IPS-20b (cell line): ENCODE data around the gene SH3PXD2A.
"Not testable (repeated sequence)": the region's sequence is repeated elsewhere in the genome, so short reads cannot be mapped to it uniquely, and the experiment has no call there.

ENCODE experiments used
- H3K27ac ChIP-seq: one replicate; pipeline ENCODE4 v1.5.1; 2013; ENCODE audit warnings: low read length
- H3K27me3 ChIP-seq: 2 replicates; pipeline ENCODE4 v1.6.1; 2013; ENCODE audit warnings: mild to moderate bottlenecking, low read length, inconsistent platforms; ENCODE audit not compliant: insufficient read depth
- H3K36me3 ChIP-seq: 2 replicates; pipeline ENCODE4 v1.6.1; 2013; ENCODE audit warnings: low read depth, mild to moderate bottlenecking, inconsistent platforms, low read length, moderate library complexity; ENCODE audit not compliant: insufficient read depth
- H3K4me1 ChIP-seq: 2 replicates; pipeline ENCODE4 v1.6.1; 2013; ENCODE audit warnings: mild to moderate bottlenecking, control low read depth, inconsistent platforms, low read length, moderate library complexity; ENCODE audit not compliant: insufficient read depth
- H3K4me3 ChIP-seq: 2 replicates; pipeline ENCODE4 v1.5.1; 2013; ENCODE audit warnings: mild to moderate bottlenecking, low read length, inconsistent platforms
- H3K9ac ChIP-seq: 2 replicates; pipeline ENCODE4 v1.6.1; 2013; ENCODE audit warnings: low read depth, mild to moderate bottlenecking, inconsistent platforms, low read length, moderate library complexity
- H3K9me3 ChIP-seq: 2 replicates; pipeline ENCODE4 v1.6.1; 2013; ENCODE audit warnings: mild to moderate bottlenecking, low read depth, low read length, inconsistent platforms; ENCODE audit not compliant: insufficient read depth

Gene SH3PXD2A

DNA sequence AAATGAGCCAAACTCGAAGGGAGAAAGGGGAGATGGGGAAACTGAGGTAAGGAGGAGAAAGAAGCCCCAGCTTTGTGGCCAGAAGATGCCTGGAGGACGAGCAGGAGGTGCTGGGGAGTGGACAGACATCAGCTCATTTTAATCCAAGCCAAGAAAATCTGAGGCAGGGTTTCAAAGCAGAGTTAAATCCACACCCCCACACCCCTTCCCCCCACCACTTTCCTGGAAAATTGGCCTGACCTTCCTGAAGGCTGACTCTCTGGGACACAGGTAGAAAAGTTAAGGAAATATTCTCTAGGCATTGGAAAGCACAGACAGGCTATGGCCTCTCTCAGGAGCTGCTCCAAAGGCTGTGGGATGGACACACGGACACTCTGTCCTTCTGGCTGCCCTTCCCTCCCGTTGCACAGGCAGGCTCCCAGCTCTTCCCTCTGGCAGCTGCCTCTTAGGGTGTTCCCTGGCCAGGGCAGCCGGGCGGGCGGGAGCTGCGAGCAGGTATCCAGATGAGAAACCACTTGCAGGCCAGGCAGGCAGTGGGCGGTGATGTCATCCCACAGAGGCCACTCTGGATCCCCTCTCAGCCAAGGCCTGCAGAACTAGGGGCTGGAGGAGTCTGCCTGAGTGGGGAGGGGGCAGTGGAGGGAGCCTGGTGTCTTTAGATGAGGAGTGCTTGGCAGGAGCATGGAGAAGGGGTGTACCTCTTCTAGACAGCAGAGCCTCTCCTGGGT, 190.1 kb downstream of the SH3PXD2A start:
- Histone ChIP-seq H3K27me3 (no peaks in the 10 kb centered on the region), H3K27ac (no peak overlapping the region), H3K36me3 (no peaks in the 10 kb centered on the region), H3K4me3 (no peak overlapping the region), H3K9me3 (no peaks in the 10 kb centered on the region), H3K4me1 (peaks cover 11% of the 10 kb centered on the region; the same call in 1 of the 2 replicates), H3K9ac (no peak overlapping the region)

GRCh38 chr10:103663802-103664201, 191.6 kb downstream of the SH3PXD2A start:
- no peak overlapping the region for H3K4me3 ChIP-seq
- H3K9ac ChIP-seq = no peak overlapping the region
- H3K9me3 ChIP-seq = no peaks in the 10 kb centered on the region
- peaks cover 2% of the 10 kb centered on the region; the same call in 1 of the 2 replicates for H3K4me1 ChIP-seq
- no peaks in the 10 kb centered on the region for H3K27me3 ChIP-seq
- H3K27ac ChIP-seq = no peak overlapping the region
- H3K36me3 ChIP-seq = no peaks in the 10 kb centered on the region; the same call in 1 of the 2 replicates

- H3K27ac ChIP-seq = no peak overlapping the region
- H3K9ac ChIP-seq = no peak overlapping the region
- H3K4me1 ChIP-seq = no peaks in the 10 kb centered on the region; the same call in 1 of the 2 replicates
- no peaks in the 10 kb centered on the region for H3K9me3 ChIP-seq
- no peaks in the 10 kb centered on the region for H3K27me3 ChIP-seq
- H3K36me3 ChIP-seq = no peaks in the 10 kb centered on the region; the same call in 1 of the 2 replicates
- no peak overlapping the region for H3K4me3 ChIP-seq
Measured at GRCh38 chr10:103663236-103663635, 192.1 kb downstream of the SH3PXD2A start.

GRCh38 chr10:103662704-103663103, 192.7 kb downstream of the SH3PXD2A start:
- H3K36me3 ChIP-seq, H3K27ac ChIP-seq, H3K9me3 ChIP-seq, H3K9ac ChIP-seq, H3K4me3 ChIP-seq, H3K4me1 ChIP-seq, H3K27me3 ChIP-seq: not testable (repeated sequence)

DNA sequence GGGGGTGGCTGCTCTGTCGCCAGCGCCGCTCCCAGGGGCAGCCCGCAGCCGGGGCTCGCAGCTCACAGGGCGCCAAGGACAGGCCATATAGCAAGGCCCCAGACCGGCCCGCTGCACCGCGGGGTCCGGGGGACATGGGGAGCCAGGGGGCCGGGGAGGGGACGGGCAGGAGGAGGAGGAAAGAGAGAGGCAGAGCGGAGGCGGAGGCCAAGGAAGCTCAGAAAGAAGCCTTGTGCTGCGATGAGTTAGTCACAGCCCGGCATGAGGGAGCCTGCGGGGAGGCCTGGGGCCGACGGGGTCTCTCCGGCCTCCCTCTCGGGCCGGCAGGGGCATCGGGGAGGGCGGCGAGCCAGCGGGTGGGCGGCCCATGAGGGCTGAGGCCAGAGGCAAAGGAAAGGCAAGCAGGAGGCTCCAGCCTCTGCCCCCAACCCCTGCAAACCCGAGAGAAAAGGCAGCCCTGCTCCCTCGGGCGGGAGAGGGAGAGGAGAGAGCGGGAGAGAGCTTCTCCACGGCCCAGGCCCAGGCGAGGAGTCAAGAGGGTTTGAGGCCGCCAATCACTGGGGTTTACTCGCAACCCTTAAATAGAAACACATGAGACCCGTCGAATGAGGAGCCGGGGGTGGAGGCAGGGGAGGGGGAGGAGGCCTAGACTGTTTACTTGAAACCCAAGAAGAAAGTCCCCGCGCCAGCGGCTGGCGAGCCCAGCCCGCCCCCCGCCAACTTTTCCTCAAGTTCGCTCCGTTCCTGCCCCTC, 194.0 kb downstream of the SH3PXD2A start:
- Histone ChIP-seq H3K9me3 (peaks cover 3% of the 10 kb centered on the region; the same call in 1 of the 2 replicates), H3K4me1 (no peaks in the 10 kb centered on the region; the same call in 1 of the 2 replicates), H3K27ac (no peak overlapping the region), H3K36me3 (peaks cover 6% of the 10 kb centered on the region; the same call in 1 of the 2 replicates), H3K4me3 (peak overlapping the region; percentile 51; the same call in 1 of the 2 replicates), H3K9ac (peak overlapping the region; percentile 59; the same call in 1 of the 2 replicates), H3K27me3 (no peaks in the 10 kb centered on the region)

DNA sequence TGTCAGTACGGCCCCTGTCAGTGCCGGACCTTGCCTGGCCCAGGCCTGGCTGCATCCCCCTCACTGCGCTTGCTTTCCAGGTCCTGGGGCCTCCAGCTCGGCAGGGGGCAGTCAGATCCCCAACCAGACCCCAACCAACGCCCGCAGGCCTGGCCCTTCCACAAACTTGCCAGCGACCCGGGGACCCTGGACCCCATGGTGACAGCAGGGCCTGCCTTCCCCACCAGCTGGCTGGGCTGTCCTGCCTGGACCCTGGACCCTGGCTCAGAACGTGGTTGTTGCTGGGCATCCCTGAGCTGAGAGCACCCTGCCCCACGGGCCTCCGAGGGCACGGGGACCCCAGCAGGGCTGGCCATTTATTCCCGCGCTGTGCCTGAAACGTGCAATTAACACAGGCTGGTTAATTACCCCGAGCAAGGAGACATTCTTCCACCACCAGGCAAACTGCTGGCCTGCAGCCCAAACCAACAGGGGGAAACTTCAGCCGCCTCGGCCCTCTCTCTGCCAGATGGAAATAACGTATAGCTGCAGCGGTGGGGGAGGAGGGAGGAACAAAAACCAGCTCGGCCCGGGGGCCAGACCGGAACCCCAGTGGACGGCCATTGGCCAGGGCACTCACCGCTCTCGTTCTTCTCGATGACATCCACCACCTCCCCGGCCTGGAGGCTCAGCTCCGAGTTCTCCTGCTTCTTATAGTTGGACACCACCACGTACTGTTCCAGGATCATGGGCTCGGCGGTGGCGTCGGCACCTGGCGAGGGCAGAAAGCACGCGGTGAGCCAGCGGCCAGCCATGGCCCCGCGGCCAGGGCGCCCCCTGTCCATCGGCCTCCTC, 194.8 kb downstream of the SH3PXD2A start:
- H3K4me3 ChIP-seq = peak overlapping the region; percentile 51; the same call in 1 of the 2 replicates
- no peaks in the 10 kb centered on the region for H3K27me3 ChIP-seq
- no peak overlapping the region; the same call in 1 of the 2 replicates for H3K9ac ChIP-seq
- no peak overlapping the region for H3K27ac ChIP-seq
- H3K9me3 ChIP-seq = peaks cover 3% of the 10 kb centered on the region; the same call in 1 of the 2 replicates
- no peaks in the 10 kb centered on the region; the same call in 1 of the 2 replicates for H3K4me1 ChIP-seq
- H3K36me3 ChIP-seq = peaks cover 9% of the 10 kb centered on the region; the same call in 1 of the 2 replicates

DNA sequence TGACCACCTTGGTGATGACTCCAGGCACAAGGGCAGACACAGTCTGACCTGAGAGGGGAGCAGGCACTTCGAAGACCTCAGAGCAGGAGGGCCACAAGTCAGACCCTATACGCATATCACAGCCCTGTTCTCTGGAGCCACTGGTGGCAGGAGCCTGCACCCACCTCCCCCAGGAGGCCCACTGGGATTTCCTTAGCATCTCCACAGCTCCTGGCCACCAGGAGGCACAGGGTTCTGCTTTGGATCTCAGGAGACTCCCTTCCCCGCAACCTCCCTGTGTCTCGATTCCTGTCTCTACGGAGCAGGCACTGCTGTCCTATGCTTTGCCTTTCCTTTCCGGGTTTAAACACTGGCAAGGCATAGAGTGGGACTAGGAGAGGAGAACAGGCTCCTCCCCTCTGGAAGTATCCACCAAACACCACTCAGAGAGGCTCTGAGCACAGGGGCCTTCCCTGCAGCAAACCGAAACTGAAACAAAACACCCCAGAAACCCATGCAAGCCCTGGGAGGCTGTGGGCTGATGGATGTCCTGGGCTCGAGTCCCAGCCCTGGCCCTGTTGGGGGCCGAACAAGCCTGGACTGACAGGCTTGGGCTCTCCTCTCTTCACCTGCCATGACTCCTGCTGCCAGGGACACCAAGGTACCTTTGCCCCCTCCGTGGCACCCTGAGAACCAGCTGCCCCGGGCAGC, 195.6 kb downstream of the SH3PXD2A start:
- H3K36me3 ChIP-seq = peaks cover 9% of the 10 kb centered on the region; the same call in 1 of the 2 replicates
- no peak overlapping the region for H3K27ac ChIP-seq
- no peak overlapping the region for H3K9ac ChIP-seq
- H3K9me3 ChIP-seq = peaks cover 3% of the 10 kb centered on the region; the same call in 1 of the 2 replicates
- no peaks in the 10 kb centered on the region for H3K27me3 ChIP-seq
- no peaks in the 10 kb centered on the region; the same call in 1 of the 2 replicates for H3K4me1 ChIP-seq
- H3K4me3 ChIP-seq = no peak overlapping the region

GRCh38 chr10:103658049-103658577, 197.3 kb downstream of the SH3PXD2A start:
- peaks cover 9% of the 10 kb centered on the region; the same call in 1 of the 2 replicates for H3K36me3 ChIP-seq
- no peak overlapping the region for H3K9ac ChIP-seq
- H3K27ac ChIP-seq = no peak overlapping the region
- H3K4me1 ChIP-seq = no peaks in the 10 kb centered on the region; the same call in 1 of the 2 replicates
- no peaks in the 10 kb centered on the region for H3K27me3 ChIP-seq
- H3K9me3 ChIP-seq = peaks cover 3% of the 10 kb centered on the region; the same call in 1 of the 2 replicates
- no peak overlapping the region for H3K4me3 ChIP-seq

- no peak overlapping the region for H3K9ac ChIP-seq
- peaks cover 9% of the 10 kb centered on the region; the same call in 1 of the 2 replicates for H3K36me3 ChIP-seq
Measured at GRCh38 chr10:103657061-103657591, 198.2 kb downstream of the SH3PXD2A start.

DNA sequence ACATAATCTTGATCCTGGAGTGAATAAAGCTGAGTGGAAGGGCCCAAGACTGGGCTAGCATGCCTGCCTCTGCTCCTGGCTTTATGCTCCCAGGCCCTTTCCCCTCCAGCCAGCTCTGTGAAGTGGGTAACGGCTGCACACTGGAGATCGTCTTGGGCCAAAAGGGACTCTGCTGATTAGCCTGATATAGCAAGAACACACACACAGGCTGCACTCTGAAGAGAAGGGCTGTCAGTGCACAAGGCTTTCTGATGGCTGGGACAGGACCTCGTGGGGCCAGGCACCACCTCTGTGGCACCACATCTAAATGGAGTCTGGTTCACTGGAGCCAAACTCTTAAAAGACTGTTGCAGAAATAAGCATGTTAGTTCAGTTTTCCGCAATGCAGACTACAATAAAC, 200.5 kb downstream of the SH3PXD2A start:
- Histone ChIP-seq H3K9me3 (peaks cover 3% of the 10 kb centered on the region; the same call in 1 of the 2 replicates), H3K4me3 (no peak overlapping the region), H3K9ac (no peak overlapping the region), H3K36me3 (peaks cover 9% of the 10 kb centered on the region; the same call in 1 of the 2 replicates), H3K4me1 (peaks cover 4% of the 10 kb centered on the region; the same call in 1 of the 2 replicates), H3K27me3 (no peaks in the 10 kb centered on the region), H3K27ac (no peak overlapping the region)

More at GRCh38 chr10:103657061-103657591, 198.2 kb downstream of the SH3PXD2A start:
- peaks cover 3% of the 10 kb centered on the region; the same call in 1 of the 2 replicates for H3K9me3 ChIP-seq
- H3K4me1 ChIP-seq = no peaks in the 10 kb centered on the region; the same call in 1 of the 2 replicates
- H3K27me3 ChIP-seq = no peaks in the 10 kb centered on the region
- H3K27ac ChIP-seq = no peak overlapping the region
- H3K4me3 ChIP-seq = no peak overlapping the region
